HG03095 (cell line): ENCODE results near the gene SLC39A11.

Source experiments
- ATAC-seq: cut with Tn5 transposase; IDR thresholded peaks from one replicate; pipeline ENCODE4 v1.9.1; 2021; ENCODE audit warnings: moderate library complexity; ENCODE audit not compliant: unreplicated experiment

SLC39A11 gene

GRCh38 chr17:72609501-72609900 lies 483.0 kb downstream of the SLC39A11 start:
- ATAC-seq, result no peak

GRCh38 chr17:72608436-72608835 lies 484.1 kb downstream of the SLC39A11 start:
- no peak for ATAC-seq

GRCh38 chr17:72606656-72607055 lies 485.8 kb downstream of the SLC39A11 start:
- ATAC-seq, result no peak

- no peak for ATAC-seq
Observed at GRCh38 chr17:72605543-72605942, 486.9 kb downstream of the SLC39A11 start.

- ATAC-seq, result no peak
Observed at GRCh38 chr17:72604518-72604917, 488.0 kb downstream of the SLC39A11 start.

- no peak for ATAC-seq
Observed at GRCh38 chr17:72603420-72604242, 488.9 kb downstream of the SLC39A11 start.

GRCh38 chr17:72602517-72603419 lies 489.7 kb downstream of the SLC39A11 start:
- no peak for ATAC-seq

- ATAC-seq, result no peak
Observed at GRCh38 chr17:72600934-72601333, 491.6 kb downstream of the SLC39A11 start.

- ATAC-seq, result no peak
Observed at GRCh38 chr17:72599891-72600290, 492.6 kb downstream of the SLC39A11 start.

- no peak for ATAC-seq
Observed at GRCh38 chr17:72598695-72599094, 493.8 kb downstream of the SLC39A11 start.

GRCh38 chr17:72597354-72598087 lies 495.0 kb downstream of the SLC39A11 start:
- ATAC-seq, result no peak
